ENCODE results near the gene GNB5. TPM values are rescaled to one million over a fixed set of nuclear protein-coding genes. Genes with fewer than 3 reads are reported as not detected.

GNB5 gene
- total and polyA plus RNA-seq, 2 experiments from 2014 or later = 21.3 to 21.6 TPM

GRCh38 chr15:52162260-52162659 lies 28.9 kb downstream of the GNB5 start:
- Histone ChIP-seq H2AFZ (no peak overlapping the region), H3K79me2 (no peaks in the 10 kb centered on the region), H3K4me1 (ENCODE audit: insufficient read depth) (no peaks in the 10 kb centered on the region), H3K27me3 (no peaks in the 10 kb centered on the region), H3K9me3 (ENCODE audit: low read depth) (no peaks in the 10 kb centered on the region), H4K20me1 (ENCODE audit: insufficient read depth, poor library complexity, severe bottlenecking) (no peaks in the 10 kb centered on the region), H3K36me3 (replicated peaks; ENCODE audit: insufficient read depth, low read depth) (no peaks in the 10 kb centered on the region), H3K4me2 (no peak overlapping the region), H3K27ac (no peak overlapping the region), H3K4me3 (no peak overlapping the region), H3K9me2 (replicated peaks; ENCODE audit: insufficient read depth) (no peaks in the 10 kb centered on the region)
- WGBS (ENCODE audit: low lambda C conversion rate, missing lambda C conversion rate) = 88% methylated on average over 4 of the region's 4 CpGs
- TF ChIP-seq EZH2phosphoT487 (IDR thresholded peaks at IDR 0.05; ENCODE audit: low read depth, severe bottlenecking, unreplicated experiment) = no peak
- no peak for TF ChIP-seq CTCF (IDR thresholded peaks at IDR 0.05; ENCODE audit: poor library complexity)
- TF ChIP-seq EZH2 (IDR thresholded peaks at IDR 0.05; ENCODE audit: borderline replicate concordance) = no peak
- no peak for DNase-seq (ENCODE audit: low spot score)

GRCh38 chr15:52161406-52161966 lies 29.7 kb downstream of the GNB5 start:
- H3K9me2 ChIP-seq (replicated peaks; ENCODE audit: insufficient read depth) = no peaks in the 10 kb centered on the region
- no peaks in the 10 kb centered on the region for H3K27me3 ChIP-seq
- no peaks in the 10 kb centered on the region for H4K20me1 ChIP-seq (ENCODE audit: insufficient read depth, poor library complexity, severe bottlenecking)
- TF ChIP-seq CTCF (IDR thresholded peaks at IDR 0.05; ENCODE audit: poor library complexity) = no peak
- TF ChIP-seq EZH2 (IDR thresholded peaks at IDR 0.05; ENCODE audit: borderline replicate concordance) = no peak
- no peak for TF ChIP-seq EZH2phosphoT487 (IDR thresholded peaks at IDR 0.05; ENCODE audit: low read depth, severe bottlenecking, unreplicated experiment)
- H3K9me3 ChIP-seq (ENCODE audit: low read depth) = no peaks in the 10 kb centered on the region
- H2AFZ ChIP-seq = no peak overlapping the region
- no peak overlapping the region for H3K27ac ChIP-seq
- no peaks in the 10 kb centered on the region for H3K36me3 ChIP-seq (replicated peaks; ENCODE audit: insufficient read depth, low read depth)
- H3K4me3 ChIP-seq = no peak overlapping the region
- WGBS (ENCODE audit: low lambda C conversion rate, missing lambda C conversion rate) = 94% methylated on average over 13 of the region's 13 CpGs
- no peaks in the 10 kb centered on the region for H3K79me2 ChIP-seq
- H3K4me1 ChIP-seq (ENCODE audit: insufficient read depth) = no peaks in the 10 kb centered on the region
- DNase-seq (ENCODE audit: low spot score) = no peak
- H3K4me2 ChIP-seq = no peak overlapping the region

- Histone ChIP-seq H4K20me1 (ENCODE audit: insufficient read depth, poor library complexity, severe bottlenecking) (no peaks in the 10 kb centered on the region), H3K36me3 (replicated peaks; ENCODE audit: insufficient read depth, low read depth) (no peaks in the 10 kb centered on the region), H3K4me2 (no peak overlapping the region), H2AFZ (no peak overlapping the region), H3K4me1 (ENCODE audit: insufficient read depth) (no peaks in the 10 kb centered on the region), H3K27me3 (no peaks in the 10 kb centered on the region), H3K4me3 (no peak overlapping the region), H3K27ac (no peak overlapping the region), H3K9me2 (replicated peaks; ENCODE audit: insufficient read depth) (no peaks in the 10 kb centered on the region), H3K9me3 (ENCODE audit: low read depth) (no peaks in the 10 kb centered on the region), H3K79me2 (no peaks in the 10 kb centered on the region)
- TF ChIP-seq EZH2phosphoT487 (IDR thresholded peaks at IDR 0.05; ENCODE audit: low read depth, severe bottlenecking, unreplicated experiment) = no peak
- no peak for TF ChIP-seq EZH2 (IDR thresholded peaks at IDR 0.05; ENCODE audit: borderline replicate concordance)
- TF ChIP-seq CTCF (IDR thresholded peaks at IDR 0.05; ENCODE audit: poor library complexity) = no peak
- 97% methylated on average over 3 of the region's 3 CpGs for WGBS (ENCODE audit: low lambda C conversion rate, missing lambda C conversion rate)
- DNase-seq (ENCODE audit: low spot score) = no peak
Measured at GRCh38 chr15:52159645-52160044, 31.5 kb downstream of the GNB5 start.

Measured in hepatocyte (in vitro differentiated cells).